ENCODE results near the gene KLHL33.

Gene KLHL33

GRCh38 chr14:20435582-20436362 lies at the start of gene KLHL33:
KLHL33 (minus strand) TSS chr14:20436166; CDS start chr14:20435811, 355 bp downstream.
- TF ChIP-seq CTCF (IDR thresholded peaks at IDR 0.05; ENCODE audit: low read depth, low read length), result no peak
- H3K4me3 ChIP-seq (replicated peaks in 1 of 2; ENCODE audit: low read depth in 2 of 2, low read length in 2 of 2), result peak within 1 kb of the TSS; percentile 14 to 15
- no peak for DNase-seq (ENCODE audit: low read depth in 2 of 2)

- TF ChIP-seq CTCF (IDR thresholded peaks at IDR 0.05; ENCODE audit: low read depth, low read length), result no peak
- no peak overlapping the region for H3K4me3 ChIP-seq (replicated peaks in 1 of 2; ENCODE audit: low read depth in 2 of 2, low read length in 2 of 2)
- no peak for DNase-seq (ENCODE audit: low read depth in 2 of 2)
These were observed 46.4 kb upstream of the KLHL33 start for GRCh38 chr14:20482382-20482781.

GRCh38 chr14:20478894-20479293 lies 42.9 kb upstream of the KLHL33 start:
- no peak for TF ChIP-seq CTCF (IDR thresholded peaks at IDR 0.05; ENCODE audit: low read depth, low read length)
- no peak for DNase-seq (ENCODE audit: low read depth in 2 of 2)
- no peak overlapping the region for H3K4me3 ChIP-seq (replicated peaks in 1 of 2; ENCODE audit: low read depth in 2 of 2, low read length in 2 of 2)

GRCh38 chr14:20477211-20477876 lies 41.4 kb upstream of the KLHL33 start:
- TF ChIP-seq CTCF (IDR thresholded peaks at IDR 0.05; ENCODE audit: low read depth, low read length), result no peak
- peak; percentile 51 to 89 for DNase-seq (ENCODE audit: low read depth in 2 of 2)
- H3K4me3 ChIP-seq (replicated peaks in 1 of 2; ENCODE audit: low read depth in 2 of 2, low read length in 2 of 2), result no peak overlapping the region

GRCh38 chr14:20476776-20477175 lies 40.8 kb upstream of the KLHL33 start:
- no peak for TF ChIP-seq CTCF (IDR thresholded peaks at IDR 0.05; ENCODE audit: low read depth, low read length)
- DNase-seq (ENCODE audit: low read depth in 2 of 2), result no peak
- H3K4me3 ChIP-seq (replicated peaks in 1 of 2; ENCODE audit: low read depth in 2 of 2, low read length in 2 of 2), result no peak overlapping the region

GRCh38 chr14:20472536-20473169 lies 36.7 kb upstream of the KLHL33 start:
- DNase-seq (ENCODE audit: low read depth in 2 of 2), result no peak
- TF ChIP-seq CTCF (IDR thresholded peaks at IDR 0.05; ENCODE audit: low read depth, low read length), result no peak
- H3K4me3 ChIP-seq (replicated peaks in 1 of 2; ENCODE audit: low read depth in 2 of 2, low read length in 2 of 2), result no peak overlapping the region
